Measurements from ENCODE around the gene ADAMTS9.
"Not testable (repeated sequence)": the region's sequence is repeated elsewhere in the genome, so short reads cannot be mapped to it uniquely, and the experiment has no call there.

ADAMTS9 gene

GRCh38 chr3:64575211-64575844 lies 112.5 kb downstream of the ADAMTS9 start:
- DNase-seq (ENCODE audit: low spot score) = peak; percentile 25

GRCh38 chr3:64574194-64574593 lies 113.6 kb downstream of the ADAMTS9 start:
- no peak for DNase-seq (ENCODE audit: low spot score)

GRCh38 chr3:64571982-64572381 lies 115.8 kb downstream of the ADAMTS9 start:
- DNase-seq (ENCODE audit: low spot score) = no peak

- DNase-seq (ENCODE audit: low spot score) = no peak
Measured at GRCh38 chr3:64568895-64569517, 118.8 kb downstream of the ADAMTS9 start.

GRCh38 chr3:64566859-64567258 lies 120.9 kb downstream of the ADAMTS9 start:
- DNase-seq (ENCODE audit: low spot score) = no peak

- DNase-seq (ENCODE audit: low spot score) = no peak
Measured at GRCh38 chr3:64563751-64564150, 124.0 kb downstream of the ADAMTS9 start.

- no peak for DNase-seq (ENCODE audit: low spot score)
Measured at GRCh38 chr3:64561868-64562267, 125.9 kb downstream of the ADAMTS9 start.

GRCh38 chr3:64561325-64561843 lies 126.4 kb downstream of the ADAMTS9 start:
- no peak for DNase-seq (ENCODE audit: low spot score)

- no peak for DNase-seq (ENCODE audit: low spot score)
Measured at GRCh38 chr3:64560791-64561190, 127.0 kb downstream of the ADAMTS9 start.

- no peak for DNase-seq (ENCODE audit: low spot score)
Measured at GRCh38 chr3:64559588-64559987, 128.2 kb downstream of the ADAMTS9 start.

GRCh38 chr3:64556046-64556445 lies 131.8 kb downstream of the ADAMTS9 start:
- no peak for DNase-seq (ENCODE audit: low spot score)

- DNase-seq (ENCODE audit: low spot score) = no peak
Measured at GRCh38 chr3:64555351-64555750, 132.4 kb downstream of the ADAMTS9 start.

GRCh38 chr3:64554096-64554920 lies 133.5 kb downstream of the ADAMTS9 start:
- no peak for DNase-seq (ENCODE audit: low spot score)

- DNase-seq (ENCODE audit: low spot score) = no peak
Measured at GRCh38 chr3:64552966-64553365, 134.8 kb downstream of the ADAMTS9 start.

GRCh38 chr3:64552160-64552559 lies 135.6 kb downstream of the ADAMTS9 start:
- DNase-seq (ENCODE audit: low spot score) = no peak

- DNase-seq (ENCODE audit: low spot score) = no peak
Measured at GRCh38 chr3:64551697-64552096, 136.1 kb downstream of the ADAMTS9 start.

- no peak for DNase-seq (ENCODE audit: low spot score)
Measured at GRCh38 chr3:64550745-64551144, 137.1 kb downstream of the ADAMTS9 start.

- no peak for DNase-seq (ENCODE audit: low spot score)
Measured at GRCh38 chr3:64549869-64550268, 137.9 kb downstream of the ADAMTS9 start.

- DNase-seq (ENCODE audit: low spot score) = no peak
Measured at GRCh38 chr3:64548200-64548889, 139.5 kb downstream of the ADAMTS9 start.

- no peak for DNase-seq (ENCODE audit: low spot score)
Measured at GRCh38 chr3:64546856-64547255, 140.9 kb downstream of the ADAMTS9 start.

- DNase-seq (ENCODE audit: low spot score) = not testable (repeated sequence)
Measured at GRCh38 chr3:64545239-64545638, 142.6 kb downstream of the ADAMTS9 start.

GRCh38 chr3:64541803-64542202 lies 146.0 kb downstream of the ADAMTS9 start:
- DNase-seq (ENCODE audit: low spot score) = no peak
